DMS 273 (cell line): ENCODE data around the gene FGFR4.

Experiments used
- DNase-seq: peaks from one replicate; lab custom pipeline; 2025; ENCODE audit not compliant: unreplicated experiment; lab: John Stamatoyannopoulos, UW

Gene FGFR4

DNA sequence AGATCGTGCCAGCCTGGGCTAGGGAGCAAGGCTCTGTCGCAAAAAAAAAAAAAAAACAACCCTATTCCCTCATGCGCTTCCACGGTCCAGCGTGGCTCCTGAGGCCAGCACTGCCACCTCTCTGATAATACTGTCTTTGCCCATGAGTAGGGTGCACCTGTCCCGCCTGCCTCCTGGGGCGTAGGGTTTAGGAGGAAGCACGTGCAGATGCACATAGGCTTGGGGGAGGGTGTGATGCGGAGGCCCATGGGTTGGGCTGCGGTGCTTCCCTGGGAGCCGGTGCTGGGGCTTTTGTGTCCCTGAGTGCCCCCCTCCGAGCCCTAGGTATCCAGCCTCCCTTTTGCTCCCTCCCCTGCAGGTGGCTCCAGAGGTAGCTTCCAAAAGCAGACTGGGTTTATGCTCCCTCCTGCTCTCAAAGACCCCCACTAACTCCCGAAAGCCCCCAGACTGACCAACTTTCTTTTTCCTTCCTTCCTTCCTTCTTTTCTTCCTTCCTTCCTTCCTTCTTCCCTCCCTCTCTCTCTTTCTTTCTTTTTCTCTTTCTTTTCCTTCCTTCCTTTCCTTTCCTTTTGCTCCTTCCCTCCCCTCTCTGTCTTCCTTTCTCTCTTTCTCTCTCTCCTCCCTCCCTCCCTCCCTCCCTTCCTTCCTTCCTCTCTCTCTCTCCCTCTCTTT is 12.8 kb downstream of the FGFR4 start:
- no peak for DNase-seq

DNA sequence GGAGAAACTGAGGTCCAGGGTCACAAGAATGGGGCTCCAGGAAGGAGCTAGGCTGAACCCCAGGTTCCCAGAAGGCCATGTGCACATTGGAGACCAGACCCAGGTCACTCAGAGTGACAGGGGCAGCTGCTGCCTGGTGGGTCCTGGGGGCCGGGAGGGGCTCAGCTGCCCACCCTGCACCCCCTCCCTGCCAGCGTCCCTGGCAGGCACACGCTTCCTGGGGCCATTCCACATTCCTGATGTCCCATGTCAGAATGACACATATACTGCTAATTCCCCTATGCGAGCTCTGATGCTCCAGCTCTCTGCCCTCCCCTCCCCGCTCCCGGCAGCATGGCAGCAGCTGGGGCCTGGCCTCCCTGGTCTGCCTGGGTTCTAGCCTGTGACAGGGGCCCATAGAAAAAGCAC is 14.0 kb downstream of the FGFR4 start:
- DNase-seq, result no peak

- DNase-seq, result peak; percentile 76
These were observed 17.0 kb downstream of the FGFR4 start for GRCh38 chr5:177103523-177104253.

DNA sequence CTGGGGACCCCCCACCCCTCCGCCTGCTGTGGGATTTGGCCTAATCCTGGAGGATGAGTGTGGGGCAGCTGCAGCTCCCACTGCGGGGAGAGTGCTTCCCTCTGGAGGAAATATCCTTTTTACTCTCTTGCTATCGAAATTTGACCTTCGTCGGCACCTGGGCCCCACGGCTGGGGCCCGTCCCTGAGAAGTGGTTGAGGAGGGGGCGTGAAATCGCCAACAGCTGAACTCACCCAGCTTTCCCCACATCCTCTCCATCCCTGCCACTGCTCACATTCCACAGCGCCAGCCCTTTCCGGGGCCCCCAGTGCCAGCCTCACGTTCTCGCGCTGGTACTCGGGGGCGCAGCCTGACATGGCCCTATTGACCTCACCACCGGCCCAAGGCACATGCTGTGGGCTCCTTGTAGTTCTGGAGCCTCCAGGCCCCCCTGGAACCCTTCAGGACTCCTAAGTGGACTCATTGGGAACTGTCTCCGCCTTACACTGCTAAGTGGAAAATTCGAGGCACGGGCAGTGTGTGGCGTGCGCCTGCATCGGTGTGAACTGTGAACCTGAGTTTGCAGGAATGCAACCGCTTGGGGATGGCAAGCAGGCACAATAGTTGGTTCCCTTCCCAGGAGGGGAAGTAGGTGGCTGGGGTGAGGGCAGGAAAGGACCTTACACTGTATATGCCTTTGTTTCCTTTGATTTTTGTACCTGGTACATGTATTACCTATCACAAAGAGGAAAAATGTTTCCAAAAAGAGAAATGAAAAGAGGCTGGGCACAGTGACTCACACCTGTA is 19.2 kb downstream of the FGFR4 start:
- DNase-seq, result no peak

DNA sequence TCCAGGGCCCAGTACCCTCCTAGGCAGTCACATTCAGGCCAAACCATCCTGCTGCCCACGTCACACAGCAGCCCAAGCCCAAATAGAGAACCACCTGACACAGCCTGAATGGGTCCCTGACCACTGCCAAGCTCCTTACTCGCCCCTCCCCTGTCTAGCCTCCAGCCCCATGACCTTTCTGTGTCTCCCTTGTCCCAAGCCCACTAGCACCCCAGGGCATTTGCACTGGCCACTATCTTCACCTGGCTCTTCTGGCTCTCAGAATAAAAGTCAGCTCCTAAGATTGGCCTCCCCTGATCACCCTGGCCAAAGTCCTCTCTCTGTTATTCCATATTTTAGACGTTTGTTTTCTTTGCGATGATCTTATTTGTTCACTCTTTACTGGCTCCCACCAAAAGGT is 20.4 kb downstream of the FGFR4 start:
- DNase-seq, result no peak

- DNase-seq, result no peak
These were observed 23.1 kb downstream of the FGFR4 start for GRCh38 chr5:177109810-177110209.

- peak; percentile 85 for DNase-seq
These were observed 25.1 kb downstream of the FGFR4 start for GRCh38 chr5:177111720-177112394.

GRCh38 chr5:177112589-177113220 is 26.0 kb downstream of the FGFR4 start:
- no peak for DNase-seq

DNA sequence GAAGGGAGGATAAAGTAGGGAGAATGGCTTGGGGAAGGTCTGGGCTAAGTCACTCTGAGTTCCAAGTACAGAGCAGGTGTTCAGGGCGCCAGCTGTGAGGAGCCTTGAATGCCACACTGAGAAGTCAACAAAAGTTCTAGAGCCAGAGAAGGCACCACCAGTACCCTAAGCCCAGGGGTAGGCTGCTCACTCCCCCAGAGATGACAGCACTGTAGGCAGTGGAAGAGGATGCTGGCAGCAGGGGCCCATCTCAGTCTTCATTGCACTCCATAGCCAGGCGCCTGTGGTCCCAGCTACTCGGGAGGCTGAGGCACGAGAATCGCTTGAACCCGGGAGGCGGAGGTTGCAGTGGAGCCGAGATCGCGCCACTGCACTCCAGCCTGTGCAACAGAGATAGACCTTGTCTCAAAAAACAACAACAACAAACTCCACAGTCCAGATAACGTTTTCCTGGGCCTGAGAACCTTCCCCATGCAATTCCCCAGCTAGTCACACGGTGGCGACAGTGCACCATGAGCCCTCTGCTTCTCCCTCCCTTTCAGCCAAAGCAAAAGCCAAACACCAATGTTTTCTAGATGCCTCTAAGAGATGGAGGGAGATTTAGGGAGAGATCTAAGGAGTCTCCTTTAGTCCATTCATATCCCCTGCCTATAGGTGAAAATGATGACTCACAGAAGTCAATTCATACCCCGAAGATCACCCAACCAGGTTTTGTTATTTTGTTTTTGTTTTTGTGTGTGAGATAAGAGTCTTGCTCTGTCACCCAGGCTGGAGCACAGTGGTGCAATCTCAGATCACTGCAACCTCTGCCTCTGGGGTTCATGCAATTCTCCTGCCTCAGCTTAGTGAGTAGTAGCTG is 27.1 kb downstream of the FGFR4 start:
- DNase-seq, result peak; percentile 86

GRCh38 chr5:177116631-177117373 is 30.1 kb downstream of the FGFR4 start:
- no peak for DNase-seq

- DNase-seq, result no peak
These were observed 30.8 kb downstream of the FGFR4 start for GRCh38 chr5:177117441-177118045.

DNA sequence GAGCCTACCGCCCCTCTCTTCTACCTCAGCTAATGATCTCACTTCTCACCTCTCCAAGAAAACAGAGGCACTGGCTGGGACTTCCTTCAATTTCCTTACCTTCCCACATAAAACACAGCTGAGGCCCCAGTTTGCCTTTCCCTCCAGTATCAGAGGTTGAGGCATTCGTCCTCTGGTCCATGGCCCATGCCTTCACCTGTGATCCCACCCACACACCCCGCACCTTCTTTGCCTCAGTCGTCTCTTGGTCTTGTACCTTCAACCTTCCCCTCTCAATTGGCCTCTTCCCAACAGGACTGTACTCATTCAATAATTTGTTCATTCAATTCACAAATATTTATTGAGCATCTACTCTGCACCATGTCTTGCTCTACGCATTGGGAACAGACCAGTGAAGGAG is 35.9 kb downstream of the FGFR4 start:
- no peak for DNase-seq

- DNase-seq, result no peak
These were observed 37.2 kb downstream of the FGFR4 start for GRCh38 chr5:177123789-177124485.

DNA sequence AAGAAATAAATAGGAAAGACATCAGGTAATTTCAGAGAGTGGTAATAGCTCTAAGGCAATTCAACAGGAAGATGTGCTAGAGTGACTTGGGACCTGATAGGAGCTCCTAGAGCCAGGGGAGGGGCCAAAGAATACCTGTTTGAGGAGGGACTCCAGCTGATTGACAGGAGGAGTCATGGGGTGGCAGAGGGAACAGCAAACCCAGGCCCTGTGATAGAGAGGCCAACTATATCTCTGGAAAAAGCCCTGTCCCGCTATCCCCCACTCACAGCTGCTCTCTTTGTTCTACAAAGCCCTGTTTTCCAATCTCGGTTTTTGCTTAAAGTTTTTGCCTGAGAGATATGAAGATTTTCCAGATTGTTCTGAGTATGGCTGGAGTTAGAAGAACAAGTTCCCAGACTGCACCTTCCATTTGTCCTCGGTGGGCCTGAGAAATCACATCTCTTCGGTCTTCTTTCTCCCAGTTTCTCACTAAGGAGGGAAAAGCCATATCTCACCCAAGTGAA is 37.8 kb downstream of the FGFR4 start:
- DNase-seq, result no peak

DNA sequence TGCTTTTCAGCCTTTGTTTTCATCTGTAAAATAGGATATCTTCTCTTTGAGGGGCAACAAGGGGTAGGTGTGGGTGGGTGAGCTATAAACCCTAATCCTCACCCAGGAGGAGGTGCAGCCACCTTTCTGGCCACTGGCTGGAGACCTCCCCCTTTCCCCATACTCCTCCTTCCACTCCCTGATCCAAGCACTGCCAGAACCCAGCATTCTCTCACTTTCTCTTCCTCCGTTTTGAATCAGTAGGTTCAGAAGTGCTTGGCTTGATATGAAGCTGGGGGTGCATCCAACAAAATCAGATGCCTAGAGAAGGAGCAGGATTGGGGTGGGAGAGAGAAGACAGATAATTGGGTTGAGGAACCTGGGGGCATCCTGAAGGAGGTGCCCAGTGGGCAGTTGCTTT is 40.1 kb downstream of the FGFR4 start:
- DNase-seq, result no peak

GRCh38 chr5:177128551-177128981 is 41.9 kb downstream of the FGFR4 start:
- DNase-seq, result no peak

DNA sequence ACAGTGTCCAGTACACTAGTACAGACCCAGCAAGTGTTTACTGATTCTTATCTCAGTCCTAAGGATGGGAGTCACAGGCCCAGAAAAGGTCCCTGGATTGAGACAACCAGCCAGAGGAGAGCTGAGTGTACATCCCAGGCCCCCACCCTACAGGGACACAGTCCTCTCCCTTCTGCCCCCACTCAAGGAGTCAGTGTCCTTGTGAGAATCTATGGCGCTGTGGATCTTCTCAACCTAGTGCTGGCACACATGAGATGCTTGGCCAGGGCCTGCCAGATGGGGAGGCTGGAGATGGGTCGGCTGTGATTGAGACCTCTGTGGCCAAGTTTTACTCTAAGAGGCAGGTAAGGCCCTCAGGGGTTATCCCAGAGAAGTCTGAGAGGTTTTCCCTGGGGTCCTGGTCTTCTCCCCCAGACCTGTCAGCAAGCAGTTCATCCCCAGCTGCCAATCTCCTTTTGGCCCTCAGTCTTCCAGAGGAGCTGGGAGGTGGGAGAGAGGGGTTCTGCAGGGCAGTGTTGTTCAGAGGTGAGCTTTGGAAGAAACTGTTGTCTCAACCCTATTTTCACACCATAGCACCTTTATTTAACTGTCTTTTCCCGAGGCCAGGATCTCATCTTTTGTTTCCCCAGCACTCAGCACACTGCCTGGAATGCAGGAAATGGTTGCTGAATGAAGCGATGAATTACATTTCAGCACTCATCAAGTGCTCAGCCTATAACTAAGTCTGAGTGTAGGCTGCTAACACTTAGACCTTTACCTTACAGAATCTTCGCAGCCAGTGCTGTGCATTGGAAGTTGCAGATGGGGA is 43.7 kb downstream of the FGFR4 start:
- no peak for DNase-seq
